CD4-positive, alpha-beta T cell treated with Interleukin-4 for 4 hours (primary cell): ENCODE measurements around the gene ZNF692.
"Not testable (repeated sequence)": the region's sequence is repeated elsewhere in the genome, so short reads cannot be mapped to it uniquely, and the experiment has no call there.

ENCODE experiments used
- DNase-seq: peaks from one replicate; pipeline ENCODE4 v3.0.0-alpha.2; 2020

ZNF692 gene

GRCh38 chr1:248805876-248806275, 53.0 kb downstream of the ZNF692 start:
- DNase-seq: no peak

DNA sequence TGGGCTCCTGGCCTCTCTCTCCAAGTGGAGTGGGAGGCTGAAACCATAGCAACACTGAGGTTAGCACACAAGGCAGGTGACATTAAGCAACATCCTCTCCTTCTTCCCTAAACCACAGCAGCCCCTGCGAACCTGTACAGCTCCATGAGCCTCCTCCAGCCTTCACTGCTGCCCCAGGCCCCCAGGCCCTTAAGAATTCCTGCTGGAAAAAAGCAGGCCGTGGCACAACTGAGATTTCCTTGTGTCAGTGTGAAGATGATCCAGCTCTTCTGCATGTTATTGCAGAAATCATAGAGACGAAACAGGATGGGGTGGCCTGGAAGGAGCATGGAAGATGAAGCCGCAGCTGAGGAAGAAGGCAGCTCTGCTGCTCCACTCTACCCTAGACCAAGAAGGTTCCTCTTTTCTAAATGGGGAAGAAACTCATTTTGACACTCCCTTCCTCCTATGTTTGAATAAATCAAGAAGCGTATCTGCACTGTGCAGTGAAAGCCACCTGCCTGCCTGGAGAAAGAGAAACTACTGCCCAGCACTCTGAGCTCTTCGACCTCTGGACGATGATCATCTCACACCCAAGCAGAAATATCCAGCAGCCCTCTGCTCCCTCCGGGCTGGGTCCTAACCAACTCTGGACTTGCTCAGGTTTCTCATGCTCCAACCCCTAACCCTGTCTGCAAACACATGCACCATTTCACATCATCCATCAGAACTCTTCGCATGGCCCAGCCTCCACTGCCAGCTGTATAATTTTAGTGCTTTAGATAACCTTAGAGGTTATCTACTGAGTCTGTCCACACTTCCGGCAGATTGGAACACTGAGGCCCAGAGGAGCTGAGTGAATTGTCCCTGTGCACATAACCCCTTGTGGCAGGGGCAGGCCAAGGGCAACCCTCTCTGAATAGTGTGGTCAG, 53.9 kb downstream of the ZNF692 start:
- DNase-seq: no peak

DNA sequence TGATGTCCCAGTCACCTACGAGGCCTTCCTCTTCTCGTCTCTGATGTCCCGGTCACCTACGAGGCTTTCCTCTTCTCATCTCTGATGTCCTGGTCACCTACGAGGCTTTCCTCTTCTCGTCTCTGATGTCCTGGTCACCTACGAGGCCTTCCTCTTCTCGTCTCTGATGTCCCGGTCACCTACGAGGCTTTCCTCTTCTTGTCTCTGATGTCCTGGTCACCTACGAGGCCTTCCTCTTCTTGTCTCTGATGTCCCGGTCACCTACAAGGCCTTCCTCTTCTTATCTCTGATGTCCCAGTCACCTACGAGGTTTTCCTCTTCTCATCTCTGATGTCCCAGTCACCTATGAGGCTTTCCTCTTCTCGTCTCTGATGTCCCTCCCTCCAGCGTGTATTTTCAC, 55.4 kb downstream of the ZNF692 start:
- not testable (repeated sequence) for DNase-seq

DNA sequence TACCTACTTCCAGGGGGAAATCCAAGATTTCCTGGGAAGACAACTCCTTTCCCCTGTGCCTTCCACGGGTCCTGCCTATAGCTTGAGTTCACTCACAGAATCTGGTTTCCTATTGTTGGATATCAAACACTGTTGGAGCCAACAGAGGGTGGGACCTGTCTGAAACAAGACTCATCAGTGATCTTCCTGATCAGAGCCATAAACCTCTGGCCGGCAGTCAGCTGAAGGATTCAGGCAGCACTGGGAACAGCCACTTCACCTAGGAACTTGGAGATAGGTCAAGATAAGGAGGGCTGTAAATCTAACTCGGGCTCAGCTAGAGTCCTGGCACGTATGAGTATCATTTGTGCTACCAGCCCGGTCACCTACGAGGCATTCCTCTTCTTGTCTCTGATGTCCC, 56.4 kb downstream of the ZNF692 start:
- DNase-seq: no peak

GRCh38 chr1:248800459-248800858, 58.4 kb downstream of the ZNF692 start:
- no peak for DNase-seq
